Liver (tissue), 9 donors: ENCODE measurements around the gene UBL3. TPM values are rescaled to one million over a fixed set of nuclear protein-coding genes. Genes with fewer than 3 reads are reported as not detected.

ENCODE experiments used
- DNase-seq: peaks from one replicate; pipeline ENCODE4 v3.0.0-alpha.2; 2017; ENCODE audit warnings: low spot score
- H3K27ac ChIP-seq, 2 donors: one replicate each; pipeline ENCODE4 v1.7.0; 2013; ENCODE audit warnings: inconsistent platforms in 2 of 2, low read length in 2 of 2, control low read depth in 1 of 2, low read depth in 1 of 2, mild to moderate bottlenecking in 1 of 2
- H3K27me3 ChIP-seq, 4 donors: one replicate each; pipeline versions ENCODE4 v1.6.1 to v1.7.0; 2013; ENCODE audit warnings: low read length in 3 of 4, inconsistent platforms in 1 of 4, mild to moderate bottlenecking in 1 of 4, moderate library complexity in 1 of 4; ENCODE audit not compliant: control insufficient read depth in 4 of 4, insufficient read depth in 4 of 4
- H3K36me3 ChIP-seq, 4 donors: one replicate each; pipeline versions ENCODE4 v1.6.1 to v1.7.0; 2013; ENCODE audit warnings: low read length in 3 of 4, mild to moderate bottlenecking in 3 of 4, low read depth in 1 of 4, moderate library complexity in 1 of 4; ENCODE audit not compliant: control insufficient read depth in 4 of 4, insufficient read depth in 3 of 4
- H3K4me1 ChIP-seq, 4 donors: one replicate each; pipeline versions ENCODE4 v1.6.1 to v1.7.0; 2013; ENCODE audit warnings: low read length in 3 of 4, mild to moderate bottlenecking in 3 of 4, moderate library complexity in 1 of 4; ENCODE audit not compliant: control insufficient read depth in 4 of 4, insufficient read depth in 4 of 4
- H3K4me3 ChIP-seq, 3 donors: one replicate each; pipeline versions ENCODE4 v1.6.1 to v1.7.0; 2013; ENCODE audit warnings: low read length in 3 of 3, control low read depth in 1 of 3, low read depth in 1 of 3, mild to moderate bottlenecking in 1 of 3
- H3K9ac ChIP-seq, 2 donors: one replicate each; pipeline ENCODE4 v1.7.0; 2013; ENCODE audit warnings: low read length in 2 of 2, mild to moderate bottlenecking in 2 of 2, moderate library complexity in 2 of 2, control low read depth in 1 of 2, low read depth in 1 of 2
- H3K9me3 ChIP-seq, 4 donors: one replicate each; pipeline versions ENCODE4 v1.6.1 to v1.7.0; 2013; ENCODE audit warnings: low read length in 3 of 4; ENCODE audit not compliant: control insufficient read depth in 4 of 4
- CTCF ChIP-seq: fragments of 150-350 bp; IDR thresholded peaks from 2 replicates; pipeline ENCODE4 v1.5.1; 2017; ENCODE audit warnings: improper control_type of control experiment, low read depth, low read length; ENCODE audit not compliant: missing input control
- EGR1 ChIP-seq, 2 donors: IDR thresholded peaks; 2 replicates each; pipeline ENCODE4 v1.6.1; 2016 to 2018; ENCODE audit warnings: antibody characterized with exemption in 2 of 2, low read depth in 2 of 2
- FOXA1 ChIP-seq: IDR thresholded peaks from 2 replicates; pipeline ENCODE4 v1.6.1; 2016; ENCODE audit warnings: antibody characterized with exemption
- FOXA2 ChIP-seq: IDR thresholded peaks from 2 replicates; pipeline ENCODE4 v1.6.1; 2016; ENCODE audit warnings: antibody characterized with exemption
- GABPA ChIP-seq, 2 donors: IDR thresholded peaks in 1 of 2; conservative IDR thresholded peaks in 1 of 2; 2 replicates each; pipeline ENCODE4 v1.6.1; 2016; ENCODE audit warnings: antibody characterized with exemption in 2 of 2, mild to moderate bottlenecking in 1 of 2, moderate library complexity in 1 of 2
- HNF4A ChIP-seq, 2 donors: conservative IDR thresholded peaks; 2 replicates each; pipeline ENCODE4 v1.6.1; 2016; ENCODE audit warnings: antibody characterized with exemption in 2 of 2, mild to moderate bottlenecking in 2 of 2
- HNF4G ChIP-seq: IDR thresholded peaks from 2 replicates; pipeline ENCODE4 v1.6.1; 2016; ENCODE audit warnings: antibody characterized with exemption
- JUND ChIP-seq, 2 donors: IDR thresholded peaks; 2 replicates each; pipeline ENCODE4 v1.6.1; 2016; ENCODE audit warnings: antibody characterized with exemption in 2 of 2
- MAX ChIP-seq: IDR thresholded peaks from 2 replicates; pipeline ENCODE4 v1.6.1; 2016; ENCODE audit warnings: antibody characterized with exemption
- NR2F2 ChIP-seq: IDR thresholded peaks from 2 replicates; pipeline ENCODE4 v1.6.1; 2016; ENCODE audit warnings: antibody characterized with exemption
- RAD21 ChIP-seq, 2 donors: IDR thresholded peaks; 2 replicates each; pipeline ENCODE4 v1.6.1; 2016; ENCODE audit warnings: antibody characterized with exemption in 2 of 2, mild to moderate bottlenecking in 2 of 2
- RXRA ChIP-seq, 2 donors: IDR thresholded peaks; 2 replicates each; pipeline ENCODE4 v1.6.1; 2017 to 2018; ENCODE audit warnings: antibody characterized with exemption in 2 of 2, mild to moderate bottlenecking in 1 of 2
- SP1 ChIP-seq: IDR thresholded peaks from 2 replicates; pipeline ENCODE4 v1.6.1; 2018; ENCODE audit warnings: antibody characterized with exemption, mild to moderate bottlenecking
- TAF1 ChIP-seq: conservative IDR thresholded peaks from 2 replicates; pipeline ENCODE4 v1.6.1; 2016; ENCODE audit warnings: antibody characterized with exemption, mild to moderate bottlenecking
- YY1 ChIP-seq: IDR thresholded peaks from 2 replicates; pipeline ENCODE4 v1.6.1; 2016; ENCODE audit warnings: antibody characterized with exemption, mild to moderate bottlenecking
- WGBS: extraction: QIAGEN DNeasy Blood & Tissue Kit; methylation state at CpG from one replicate; pipeline ENCODE4 v1.1.7; 2013; 5-methylcytosine and 5-hydroxymethylcytosine counted together
- polyA plus RNA-seq, 2 donors: library from polyadenylated mRNA; stranded (reverse) in 1 of 2; unstranded in 1 of 2; fragments of 200-250 nt in 1 of 2; fragments of >200 nt in 1 of 2; fragmentation: Nextera tagmentation in 1 of 2; extraction: Ambion mirVana in 1 of 2; gene quantifications; one replicate each; pipeline versions ENCODE4 v1.2.1 to v1.2.3, GENCODE V29; 2013 to 2015
- total RNA-seq, 2 donors: library from RNA; depleted of rRNA; stranded (reverse); fragments of >200 nt; gene quantifications; one replicate each; pipeline ENCODE4 v1.2.3, GENCODE V29; 2014
- TF ChIP-seq, protein P1 (sequence below): IDR thresholded peaks from 2 replicates; pipeline ENCODE4 v1.6.1; 2016; ENCODE audit warnings: antibody characterized with exemption, mild to moderate bottlenecking
- TF ChIP-seq, protein P2 (sequence below): IDR thresholded peaks from 2 replicates; pipeline ENCODE4 v1.6.1; 2016; ENCODE audit warnings: antibody characterized with exemption
- TF ChIP-seq, protein P3 (sequence below): IDR thresholded peaks from 2 replicates; pipeline ENCODE4 v1.6.1; 2016; ENCODE audit warnings: antibody characterized with exemption
- donor health status: healthy.
- donor health status: healthy.
- donor health status: healthy.
- donor health status: healthy.
- donor health status: healthy.

UBL3 gene
- total and polyA plus RNA-seq, 4 donors, result 13.9 to 21.3 (median 15.9) TPM

DNA sequence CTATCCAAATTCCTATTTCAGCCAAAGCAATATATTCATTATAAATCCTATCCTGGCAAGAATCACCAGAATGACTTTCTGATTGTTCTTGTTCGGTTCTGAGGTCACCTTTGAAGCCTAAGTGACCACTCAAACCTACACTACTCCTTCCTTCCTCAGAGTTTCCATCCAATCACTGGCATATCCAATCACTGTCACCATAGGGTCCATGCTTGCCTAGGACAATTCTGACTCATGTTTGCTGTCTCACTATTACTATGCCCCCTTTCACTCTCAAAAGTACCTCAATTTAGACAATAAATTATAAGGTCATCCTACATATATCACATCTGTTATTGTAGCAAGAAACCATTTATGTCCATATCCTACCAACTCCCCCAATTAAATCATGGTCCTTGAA is 58.9 kb downstream of the UBL3 start (continued):
- TF ChIP-seq FOXA1 (no peak), SP1 (no peak), JUND (IDR thresholded peaks at IDR 0.05) (no peak), EGR1 (IDR thresholded peaks at IDR 0.05; ENCODE audit: low read depth in 2 of 2) (no peak), NR2F2 (no peak)

DNA sequence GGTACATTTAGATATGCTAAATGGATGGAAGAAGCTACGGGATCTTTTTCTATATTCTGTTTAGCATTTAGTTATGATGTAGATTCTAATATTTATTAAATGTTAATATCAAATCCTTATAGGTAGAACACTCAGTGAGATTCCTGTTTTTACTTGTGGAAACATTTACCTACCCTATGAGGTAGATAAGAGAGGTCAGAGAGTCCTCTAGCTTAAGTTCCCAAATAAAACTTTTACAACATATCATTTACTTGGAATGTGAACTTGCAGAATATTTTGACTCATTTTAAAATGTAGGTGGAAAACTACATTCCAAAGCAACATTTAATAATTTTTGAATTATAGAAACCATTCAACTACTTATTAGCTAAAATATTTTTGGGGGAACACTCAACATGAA is 63.7 kb downstream of the UBL3 start:
- H3K27me3 ChIP-seq, result no peaks in the 10 kb centered on the region
- H3K27ac ChIP-seq, result no peak overlapping the region
- no peaks in the 10 kb centered on the region for H3K9me3 ChIP-seq
- peaks cover 2 to 29% (median 20%) of the 10 kb centered on the region in 4 donors for H3K4me1 ChIP-seq
- no peak for DNase-seq
- TF ChIP-seq HNF4A (conservative IDR thresholded peaks at IDR 0.05), result peak; percentile 50 to 59
- no peak for TF ChIP-seq GABPA (IDR thresholded peaks at IDR 0.05 in 1 of 2, conservative IDR thresholded peaks at IDR 0.05 in 1 of 2)
- no peak overlapping the region for H3K4me3 ChIP-seq
- H3K9ac ChIP-seq, result no peak overlapping the region
- H3K36me3 ChIP-seq, result no peaks in the 10 kb centered on the region
- WGBS, result 63% methylated on average over 1 of the region's 1 CpG

- Histone ChIP-seq H3K4me1 (peaks cover 0 to 26% (median 20%) of the 10 kb centered on the region in 4 donors), H3K27me3 (no peaks in the 10 kb centered on the region), H3K4me3 (no peak overlapping the region), H3K27ac (peak overlapping the region in 1 of 2 donors; percentile 12), H3K9ac (no peak overlapping the region), H3K36me3 (no peaks in the 10 kb centered on the region), H3K9me3 (no peaks in the 10 kb centered on the region)
- no peak for DNase-seq
- TF ChIP-seq EGR1 (IDR thresholded peaks at IDR 0.05; ENCODE audit: low read depth in 2 of 2), result no peak
- TF ChIP-seq FOXA1, result no peak
- no peak for TF ChIP-seq FOXA2
- no peak for TF ChIP-seq TAF1
- TF ChIP-seq SP1, result no peak
- no peak for TF ChIP-seq RXRA (IDR thresholded peaks at IDR 0.05)
- no peak for TF ChIP-seq YY1
- TF ChIP-seq HNF4A (conservative IDR thresholded peaks at IDR 0.05), result no peak
- TF ChIP-seq, protein P1, sequence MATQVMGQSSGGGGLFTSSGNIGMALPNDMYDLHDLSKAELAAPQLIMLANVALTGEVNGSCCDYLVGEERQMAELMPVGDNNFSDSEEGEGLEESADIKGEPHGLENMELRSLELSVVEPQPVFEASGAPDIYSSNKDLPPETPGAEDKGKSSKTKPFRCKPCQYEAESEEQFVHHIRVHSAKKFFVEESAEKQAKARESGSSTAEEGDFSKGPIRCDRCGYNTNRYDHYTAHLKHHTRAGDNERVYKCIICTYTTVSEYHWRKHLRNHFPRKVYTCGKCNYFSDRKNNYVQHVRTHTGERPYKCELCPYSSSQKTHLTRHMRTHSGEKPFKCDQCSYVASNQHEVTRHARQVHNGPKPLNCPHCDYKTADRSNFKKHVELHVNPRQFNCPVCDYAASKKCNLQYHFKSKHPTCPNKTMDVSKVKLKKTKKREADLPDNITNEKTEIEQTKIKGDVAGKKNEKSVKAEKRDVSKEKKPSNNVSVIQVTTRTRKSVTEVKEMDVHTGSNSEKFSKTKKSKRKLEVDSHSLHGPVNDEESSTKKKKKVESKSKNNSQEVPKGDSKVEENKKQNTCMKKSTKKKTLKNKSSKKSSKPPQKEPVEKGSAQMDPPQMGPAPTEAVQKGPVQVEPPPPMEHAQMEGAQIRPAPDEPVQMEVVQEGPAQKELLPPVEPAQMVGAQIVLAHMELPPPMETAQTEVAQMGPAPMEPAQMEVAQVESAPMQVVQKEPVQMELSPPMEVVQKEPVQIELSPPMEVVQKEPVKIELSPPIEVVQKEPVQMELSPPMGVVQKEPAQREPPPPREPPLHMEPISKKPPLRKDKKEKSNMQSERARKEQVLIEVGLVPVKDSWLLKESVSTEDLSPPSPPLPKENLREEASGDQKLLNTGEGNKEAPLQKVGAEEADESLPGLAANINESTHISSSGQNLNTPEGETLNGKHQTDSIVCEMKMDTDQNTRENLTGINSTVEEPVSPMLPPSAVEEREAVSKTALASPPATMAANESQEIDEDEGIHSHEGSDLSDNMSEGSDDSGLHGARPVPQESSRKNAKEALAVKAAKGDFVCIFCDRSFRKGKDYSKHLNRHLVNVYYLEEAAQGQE, result no peak
- no peak for TF ChIP-seq HNF4G
- TF ChIP-seq, protein P2, sequence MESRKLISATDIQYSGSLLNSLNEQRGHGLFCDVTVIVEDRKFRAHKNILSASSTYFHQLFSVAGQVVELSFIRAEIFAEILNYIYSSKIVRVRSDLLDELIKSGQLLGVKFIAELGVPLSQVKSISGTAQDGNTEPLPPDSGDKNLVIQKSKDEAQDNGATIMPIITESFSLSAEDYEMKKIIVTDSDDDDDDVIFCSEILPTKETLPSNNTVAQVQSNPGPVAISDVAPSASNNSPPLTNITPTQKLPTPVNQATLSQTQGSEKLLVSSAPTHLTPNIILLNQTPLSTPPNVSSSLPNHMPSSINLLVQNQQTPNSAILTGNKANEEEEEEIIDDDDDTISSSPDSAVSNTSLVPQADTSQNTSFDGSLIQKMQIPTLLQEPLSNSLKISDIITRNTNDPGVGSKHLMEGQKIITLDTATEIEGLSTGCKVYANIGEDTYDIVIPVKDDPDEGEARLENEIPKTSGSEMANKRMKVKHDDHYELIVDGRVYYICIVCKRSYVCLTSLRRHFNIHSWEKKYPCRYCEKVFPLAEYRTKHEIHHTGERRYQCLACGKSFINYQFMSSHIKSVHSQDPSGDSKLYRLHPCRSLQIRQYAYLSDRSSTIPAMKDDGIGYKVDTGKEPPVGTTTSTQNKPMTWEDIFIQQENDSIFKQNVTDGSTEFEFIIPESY, result no peak
- TF ChIP-seq CTCF, result no peak
- TF ChIP-seq, protein P3, sequence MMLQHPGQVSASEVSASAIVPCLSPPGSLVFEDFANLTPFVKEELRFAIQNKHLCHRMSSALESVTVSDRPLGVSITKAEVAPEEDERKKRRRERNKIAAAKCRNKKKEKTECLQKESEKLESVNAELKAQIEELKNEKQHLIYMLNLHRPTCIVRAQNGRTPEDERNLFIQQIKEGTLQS, result no peak
- TF ChIP-seq GABPA (IDR thresholded peaks at IDR 0.05 in 1 of 2, conservative IDR thresholded peaks at IDR 0.05 in 1 of 2), result no peak
- no peak for TF ChIP-seq JUND (IDR thresholded peaks at IDR 0.05)
- TF ChIP-seq MAX, result no peak
- TF ChIP-seq NR2F2, result no peak
- TF ChIP-seq RAD21 (IDR thresholded peaks at IDR 0.05), result no peak
Observed at GRCh38 chr13:29785978-29786377, 64.4 kb downstream of the UBL3 start.
